HG02981 (cell line): ENCODE measurements around the gene SLC22A5.
"Not testable (repeated sequence)": the region's sequence is repeated elsewhere in the genome, so short reads cannot be mapped to it uniquely, and the experiment has no call there.

Experiments used
- ATAC-seq: cut with Tn5 transposase; IDR thresholded peaks from one replicate; pipeline ENCODE4 v1.9.1; 2021; ENCODE audit warnings: mild to moderate bottlenecking, moderate library complexity; ENCODE audit not compliant: unreplicated experiment

SLC22A5 gene

DNA sequence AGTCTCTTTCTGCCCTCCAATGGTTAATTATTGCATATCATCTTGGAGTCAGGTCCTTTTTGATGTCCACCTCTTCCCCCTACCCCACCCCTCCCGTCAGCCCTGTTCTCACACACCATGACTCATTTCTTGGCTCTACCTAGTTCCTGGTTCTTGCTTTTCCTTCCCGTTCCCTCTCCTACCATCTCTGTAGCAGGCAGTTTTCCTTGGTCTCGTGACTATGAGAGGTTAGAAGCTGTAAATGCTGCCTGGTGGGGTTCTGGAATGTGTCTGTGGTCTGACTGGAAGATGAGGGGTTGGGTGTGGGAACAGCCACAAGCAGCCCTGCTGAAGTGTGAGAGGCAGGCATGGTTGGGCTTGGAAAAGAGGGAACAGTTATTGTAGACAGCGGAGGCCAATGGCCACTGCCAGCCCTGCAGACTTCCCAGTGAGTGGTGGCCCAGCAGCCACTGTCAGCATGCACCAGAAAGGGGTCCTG lies 18.2 kb downstream of the SLC22A5 start:
- ATAC-seq: no peak

DNA sequence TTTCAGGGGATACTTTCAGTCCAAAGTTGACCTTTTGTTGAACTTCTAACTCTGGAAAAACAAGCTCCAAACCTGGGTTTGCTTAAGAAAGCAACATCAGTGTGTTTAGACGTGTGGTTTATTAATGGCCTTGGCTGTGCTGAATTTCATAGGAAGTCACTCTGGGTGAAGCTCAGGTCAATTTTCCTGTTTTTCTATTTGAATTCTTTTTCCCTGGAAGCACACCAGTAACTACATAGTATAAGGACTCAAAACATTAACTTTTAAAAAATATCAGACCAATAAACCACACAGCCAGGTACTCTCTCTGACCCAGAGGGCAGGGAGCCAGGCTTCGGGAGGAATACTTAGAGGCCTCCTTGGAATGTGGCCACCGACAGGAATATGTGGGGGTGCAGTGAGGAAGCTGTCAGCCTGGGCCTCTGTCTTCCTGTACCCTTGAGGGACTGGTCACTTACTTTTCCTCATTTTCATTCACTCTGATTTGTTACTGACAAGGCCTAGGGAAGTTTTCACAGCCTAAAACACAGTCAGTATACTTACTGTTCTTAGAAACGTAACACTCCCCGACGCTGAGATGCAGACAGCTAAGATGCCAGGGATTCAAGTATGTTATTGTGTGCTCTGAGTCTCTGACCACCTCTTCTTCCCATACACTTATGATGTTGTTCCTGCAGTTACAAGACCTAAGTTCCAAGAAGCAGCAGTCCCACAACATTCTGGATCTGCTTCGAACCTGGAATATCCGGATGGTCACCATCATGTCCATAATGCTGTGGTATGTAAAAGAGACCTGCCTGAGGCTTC lies 18.9 kb downstream of the SLC22A5 start:
- ATAC-seq: no peak

- no peak for ATAC-seq
These were observed 19.5 kb downstream of the SLC22A5 start for GRCh38 chr5:132389051-132389331.

DNA sequence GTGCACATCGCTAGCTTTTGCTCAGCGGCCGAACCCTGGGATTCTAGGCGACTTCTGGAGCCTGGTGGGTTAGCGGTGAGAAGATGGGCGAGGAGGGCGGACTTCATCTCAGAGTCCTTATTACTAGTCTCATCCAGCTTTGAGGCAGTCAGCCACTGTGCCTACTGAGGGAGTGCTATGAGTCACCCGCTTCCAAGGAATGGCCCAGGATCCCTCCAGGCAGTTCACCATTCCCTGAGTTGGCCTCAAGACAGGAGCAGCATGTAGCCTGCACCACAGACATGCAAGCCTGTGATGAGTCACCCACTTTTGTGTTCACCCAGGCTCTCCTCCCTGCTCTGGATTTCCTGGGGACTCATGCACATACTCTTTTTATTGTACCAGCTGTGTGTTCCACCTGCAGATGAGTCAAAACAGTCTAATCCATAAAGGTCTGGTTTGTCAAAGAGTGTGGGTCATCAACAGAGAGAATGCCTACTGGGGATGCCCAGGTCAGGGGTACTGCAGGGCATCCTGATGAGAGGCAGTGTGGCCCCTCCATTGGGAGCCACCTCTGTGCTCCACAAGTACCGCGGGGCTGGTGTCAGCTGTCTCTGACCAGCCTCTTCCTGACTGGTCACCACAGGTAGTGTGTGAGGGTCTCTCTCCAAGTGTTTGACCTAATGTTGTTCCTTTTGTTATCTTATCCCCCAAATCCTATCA lies 20.2 kb downstream of the SLC22A5 start:
- no peak for ATAC-seq

- ATAC-seq: no peak
These were observed 21.7 kb downstream of the SLC22A5 start for GRCh38 chr5:132391247-132391646.

DNA sequence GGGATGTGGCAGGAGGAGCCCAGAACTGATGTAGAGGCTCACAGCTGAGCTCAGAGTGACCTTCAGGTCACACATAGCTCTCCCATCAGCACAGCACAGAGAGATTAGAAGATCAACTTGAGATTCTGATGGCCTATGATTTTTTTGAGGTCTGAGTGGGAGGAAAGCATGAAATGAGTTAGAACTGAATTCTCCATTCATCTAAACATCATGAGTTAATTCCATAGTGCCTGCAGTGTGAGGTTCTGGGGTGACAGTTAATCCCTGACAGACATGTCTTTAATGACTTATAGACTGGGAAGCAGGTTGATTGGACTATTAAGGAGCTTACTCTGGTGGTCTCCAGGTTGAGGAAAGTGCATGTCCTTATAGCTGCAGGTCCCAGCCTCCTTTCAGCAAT lies 22.4 kb downstream of the SLC22A5 start:
- ATAC-seq: no peak

GRCh38 chr5:132392411-132392810 lies 22.9 kb downstream of the SLC22A5 start:
- ATAC-seq: no peak

GRCh38 chr5:132392978-132393825 lies 23.7 kb downstream of the SLC22A5 start:
- ATAC-seq: no peak

- peak; percentile 88 for ATAC-seq
These were observed 25.3 kb downstream of the SLC22A5 start for GRCh38 chr5:132394667-132395259.

DNA sequence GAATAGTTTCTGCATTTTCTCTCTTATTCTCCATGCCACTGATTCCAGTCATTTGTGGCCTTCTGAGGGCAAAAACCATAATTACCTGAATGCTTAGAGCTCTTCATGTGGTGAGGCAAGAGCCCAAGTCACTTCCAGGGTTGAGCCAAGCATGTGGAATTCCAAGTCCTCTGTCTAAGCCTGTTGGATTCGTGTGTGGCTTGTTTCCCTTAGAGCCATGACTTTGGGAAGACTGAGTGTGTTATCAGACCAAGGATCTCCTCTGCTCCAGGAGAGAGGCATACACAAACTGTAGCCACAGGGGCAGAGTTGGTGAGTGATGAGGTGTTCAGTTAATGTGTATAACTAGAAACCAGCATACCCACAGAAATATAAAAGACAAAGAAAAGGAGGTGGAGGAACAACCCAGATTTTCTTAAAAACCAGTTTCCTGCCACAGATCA lies 27.1 kb downstream of the SLC22A5 start:
- ATAC-seq: no peak

GRCh38 chr5:132397224-132397623 lies 27.7 kb downstream of the SLC22A5 start:
- ATAC-seq: no peak

- ATAC-seq: not testable (repeated sequence)
These were observed 28.6 kb downstream of the SLC22A5 start for GRCh38 chr5:132397936-132398675.

GRCh38 chr5:132404041-132404440 lies 34.5 kb downstream of the SLC22A5 start:
- not testable (repeated sequence) for ATAC-seq

GRCh38 chr5:132405646-132406045 lies 36.1 kb downstream of the SLC22A5 start:
- ATAC-seq: no peak

GRCh38 chr5:132406144-132406783 lies 36.8 kb downstream of the SLC22A5 start:
- no peak for ATAC-seq

- ATAC-seq: no peak
These were observed 38.5 kb downstream of the SLC22A5 start for GRCh38 chr5:132407970-132408369.

DNA sequence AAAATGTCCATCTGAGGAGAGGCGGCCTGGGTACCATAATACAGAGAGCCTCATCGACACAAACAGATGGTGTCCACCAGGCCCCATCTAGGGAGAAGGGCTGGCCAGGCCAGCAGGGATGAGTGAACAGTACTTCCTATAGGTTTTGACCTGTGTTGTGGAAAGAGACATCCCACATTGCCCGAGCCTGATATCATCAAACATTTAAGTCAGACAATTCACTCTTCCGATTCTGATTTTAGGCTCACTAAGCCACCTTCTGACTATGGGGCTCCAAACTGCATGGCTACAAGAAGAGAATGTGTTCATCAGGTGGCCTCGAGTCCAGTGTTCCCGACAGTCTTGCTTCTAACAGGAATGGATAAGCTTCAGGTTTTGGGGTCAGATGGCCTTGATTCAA lies 38.9 kb downstream of the SLC22A5 start:
- ATAC-seq: no peak

DNA sequence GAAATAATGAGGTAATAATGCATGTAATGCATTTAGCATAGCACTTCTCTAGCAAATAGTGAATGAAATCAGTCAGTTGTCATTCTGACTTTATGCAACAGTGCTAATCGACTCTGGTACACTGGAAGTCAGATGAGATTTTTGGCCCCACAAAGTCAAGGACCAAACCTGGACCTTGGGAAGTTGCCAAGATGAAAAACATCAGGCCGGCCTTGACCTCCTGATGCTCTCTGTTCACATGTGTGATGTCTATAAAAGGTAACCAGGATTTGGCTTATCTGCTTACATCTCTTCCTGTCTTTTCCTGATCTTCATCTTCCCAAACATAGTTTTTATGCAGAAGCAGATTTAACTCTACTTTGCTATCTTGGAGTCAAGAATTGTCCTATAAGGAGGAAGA lies 39.5 kb downstream of the SLC22A5 start:
- ATAC-seq: no peak

DNA sequence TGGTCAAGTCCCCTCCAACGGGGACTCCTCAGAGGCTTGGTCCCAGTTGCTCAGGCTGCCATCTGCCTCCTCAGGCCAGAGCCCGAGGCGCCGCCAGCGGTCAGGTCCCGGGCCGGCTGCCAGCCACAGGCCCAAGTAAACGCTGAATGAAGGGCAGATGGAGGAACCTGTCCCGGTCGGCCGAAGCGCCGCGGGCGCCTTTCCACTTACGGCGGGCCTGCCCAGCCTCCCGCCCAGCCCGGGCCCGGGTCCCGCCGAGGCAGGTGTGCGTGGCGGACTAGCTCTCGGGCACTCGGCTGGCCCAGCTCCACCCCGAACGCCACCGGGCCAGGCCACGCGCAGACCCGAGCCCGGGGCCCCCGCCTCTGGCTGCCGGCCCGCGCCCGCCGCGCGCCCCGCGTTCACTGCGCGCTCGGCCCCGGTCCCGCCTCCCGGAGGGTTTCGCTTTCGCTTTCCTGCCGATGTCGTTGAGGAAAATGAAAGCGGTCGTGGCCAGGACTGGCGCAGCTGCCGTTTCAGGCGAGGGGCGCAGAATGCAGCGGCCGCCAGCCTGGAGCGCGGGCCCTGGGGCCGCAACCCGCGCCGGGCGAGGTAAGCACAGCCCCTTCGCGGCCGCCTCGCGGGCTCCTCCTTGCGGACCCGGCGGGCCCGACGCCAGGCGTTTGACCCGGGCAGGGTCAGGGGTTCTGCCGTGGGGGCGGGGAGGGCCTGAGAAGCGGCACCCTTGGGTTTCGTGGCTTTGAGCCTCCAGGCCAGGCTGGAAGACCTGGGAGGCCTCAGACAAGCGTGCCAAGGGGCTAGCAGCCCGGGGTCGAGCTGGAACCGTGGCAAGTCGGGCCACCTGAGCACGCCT lies 41.2 kb downstream of the SLC22A5 start:
- ATAC-seq: peak; percentile 64
